HG03025 (cell line): ENCODE data around the gene BEGAIN.

ENCODE experiments used
- ATAC-seq: cut with Tn5 transposase; IDR thresholded peaks from one replicate; pipeline ENCODE4 v1.9.1; 2021; ENCODE audit warnings: mild to moderate bottlenecking, moderate library complexity; ENCODE audit not compliant: unreplicated experiment, low FRiP score

The BEGAIN gene, protein sequence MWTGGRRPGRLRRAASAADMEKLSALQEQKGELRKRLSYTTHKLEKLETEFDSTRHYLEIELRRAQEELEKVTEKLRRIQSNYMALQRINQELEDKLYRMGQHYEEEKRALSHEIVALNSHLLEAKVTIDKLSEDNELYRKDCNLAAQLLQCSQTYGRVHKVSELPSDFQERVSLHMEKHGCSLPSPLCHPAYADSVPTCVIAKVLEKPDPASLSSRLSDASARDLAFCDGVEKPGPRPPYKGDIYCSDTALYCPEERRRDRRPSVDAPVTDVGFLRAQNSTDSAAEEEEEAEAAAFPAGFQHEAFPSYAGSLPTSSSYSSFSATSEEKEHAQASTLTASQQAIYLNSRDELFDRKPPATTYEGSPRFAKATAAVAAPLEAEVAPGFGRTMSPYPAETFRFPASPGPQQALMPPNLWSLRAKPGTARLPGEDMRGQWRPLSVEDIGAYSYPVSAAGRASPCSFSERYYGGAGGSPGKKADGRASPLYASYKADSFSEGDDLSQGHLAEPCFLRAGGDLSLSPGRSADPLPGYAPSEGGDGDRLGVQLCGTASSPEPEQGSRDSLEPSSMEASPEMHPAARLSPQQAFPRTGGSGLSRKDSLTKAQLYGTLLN

DNA sequence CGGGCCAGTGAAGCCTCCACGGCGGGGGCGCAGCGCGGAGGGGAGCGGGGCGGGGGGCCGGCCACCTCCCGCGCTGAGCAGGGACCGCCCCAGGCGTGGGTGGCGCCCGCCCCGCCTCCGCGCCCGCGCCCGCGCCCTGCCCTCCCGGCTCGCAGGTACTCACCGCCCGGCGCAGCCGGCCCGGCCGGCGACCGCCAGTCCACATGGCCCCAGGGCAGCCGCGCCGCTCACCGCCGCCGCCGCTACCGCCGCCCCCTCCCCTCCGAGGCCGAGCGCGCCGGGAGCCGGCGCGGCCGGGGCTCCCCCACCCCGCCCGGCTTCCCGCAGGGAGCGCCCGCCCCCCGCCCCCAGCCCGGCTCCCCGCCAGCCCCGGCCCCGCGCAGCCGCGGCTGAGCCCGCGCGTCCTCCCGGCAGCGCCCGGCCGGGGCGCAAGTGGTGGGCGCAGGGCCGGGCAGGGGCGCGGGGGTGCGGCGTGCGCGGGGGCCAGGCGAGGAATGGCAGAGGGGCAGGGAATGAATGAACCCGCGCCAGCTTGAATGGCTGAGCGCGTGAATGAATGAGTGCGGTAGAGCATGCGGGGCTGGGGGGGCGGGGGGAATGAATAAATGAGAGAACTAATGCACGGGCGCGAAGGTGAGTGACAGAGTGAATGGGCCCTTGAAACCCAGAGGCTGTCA, at the start of gene BEGAIN:
Gene BEGAIN (minus strand): TSS at position 332 of the 677 bp plus-strand sequence. CDS start 127 bp downstream, at position 205.
- ATAC-seq, result no peak

DNA sequence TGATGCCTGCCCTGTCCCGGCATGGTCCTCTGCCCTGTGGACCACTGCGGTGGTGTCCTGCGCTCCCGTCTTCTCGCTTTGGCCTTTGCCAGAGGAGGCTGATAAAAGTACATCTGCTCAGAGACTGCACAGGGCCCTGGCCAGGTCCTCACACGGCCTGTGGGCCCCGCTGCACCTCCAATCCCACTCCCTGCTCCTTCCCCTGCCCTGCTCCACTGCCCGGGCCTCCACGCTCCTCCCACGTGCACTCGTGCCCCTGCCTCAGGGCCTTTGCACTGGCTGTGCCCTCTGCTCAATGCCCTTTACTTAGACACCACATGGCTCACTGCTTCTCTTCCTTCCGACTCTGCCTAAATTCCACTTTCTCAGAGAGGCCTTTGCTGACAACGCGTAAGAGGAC, 49.3 kb upstream of the BEGAIN start:
- no peak for ATAC-seq

DNA sequence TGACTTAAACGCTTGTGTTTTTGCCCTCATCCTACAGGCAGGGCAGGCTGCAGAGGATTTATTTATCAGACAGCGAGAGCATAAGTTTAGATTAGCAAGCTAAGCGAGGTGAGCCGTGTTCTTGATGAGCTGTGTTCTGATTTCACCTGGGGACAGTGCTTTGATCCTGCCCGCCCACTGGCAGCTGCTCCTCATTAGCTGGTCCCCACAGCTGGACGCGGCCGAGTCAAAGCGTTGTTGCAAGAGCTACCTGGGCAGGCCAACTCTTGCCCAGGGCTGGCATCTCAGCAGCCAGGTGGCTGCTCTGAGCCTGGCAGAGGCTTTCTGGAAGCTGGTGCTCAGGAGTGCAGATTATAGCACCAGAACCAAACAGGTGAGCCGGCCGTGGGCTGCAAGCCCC, 46.8 kb upstream of the BEGAIN start:
- ATAC-seq, result no peak

DNA sequence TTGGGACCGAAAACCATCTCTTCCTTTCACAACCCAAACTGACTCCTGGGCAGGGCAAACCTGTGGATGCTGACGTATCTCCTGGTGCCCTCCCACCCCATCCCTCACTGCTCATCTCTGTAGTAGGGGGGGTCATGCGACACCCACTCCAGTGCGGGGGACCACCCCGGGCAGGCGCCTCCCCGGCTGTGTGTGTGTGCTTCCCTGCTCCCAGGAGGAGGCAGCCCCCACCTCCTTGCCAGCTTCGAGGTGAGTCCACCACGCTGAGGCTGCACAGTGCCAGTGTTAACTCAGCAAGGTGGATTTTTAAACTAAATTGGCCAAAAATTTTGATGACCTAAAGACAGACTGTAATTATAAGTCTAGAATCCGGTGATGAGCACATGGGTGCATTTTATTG, 46.2 kb upstream of the BEGAIN start:
- ATAC-seq, result no peak

DNA sequence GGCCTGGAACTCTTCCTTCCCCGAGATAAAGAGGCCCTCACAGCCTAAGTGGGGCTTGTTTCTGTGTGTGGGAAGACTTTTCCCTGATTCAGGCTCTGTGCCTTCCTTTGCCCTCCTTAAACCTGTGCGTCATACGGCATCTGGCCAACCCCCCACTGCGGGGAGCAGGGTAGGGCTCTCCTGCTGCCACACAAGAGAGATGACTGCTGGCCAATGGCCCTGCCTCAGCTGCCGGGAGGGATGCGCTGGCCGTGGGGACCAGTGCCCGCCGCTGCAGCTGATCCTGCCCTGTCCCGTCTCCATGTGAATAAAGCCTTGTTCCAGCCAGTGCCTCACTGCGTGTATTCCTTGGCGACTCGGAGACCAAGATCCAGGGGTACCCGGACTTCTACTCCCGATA, 42.5 kb upstream of the BEGAIN start:
- ATAC-seq, result no peak

DNA sequence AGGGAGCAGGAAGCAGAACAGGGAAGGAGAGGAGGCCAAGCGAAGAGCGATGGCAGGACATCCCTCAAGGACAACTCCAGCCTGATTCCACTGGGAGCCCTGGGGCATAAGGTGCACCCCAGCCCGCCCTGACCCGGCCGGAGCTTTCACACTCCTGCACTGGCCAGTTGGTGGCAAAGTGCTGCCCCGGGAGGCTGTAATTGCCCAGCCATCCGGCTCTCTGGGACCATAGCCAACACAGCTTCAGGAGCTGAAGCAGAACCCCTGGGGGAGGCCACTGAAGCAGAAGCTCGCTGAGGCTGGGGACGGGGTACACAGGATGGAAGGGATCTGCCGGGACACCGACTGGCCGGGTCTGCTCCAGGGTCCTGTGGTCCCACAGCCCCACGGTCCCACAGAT, 41.9 kb upstream of the BEGAIN start:
- no peak for ATAC-seq

DNA sequence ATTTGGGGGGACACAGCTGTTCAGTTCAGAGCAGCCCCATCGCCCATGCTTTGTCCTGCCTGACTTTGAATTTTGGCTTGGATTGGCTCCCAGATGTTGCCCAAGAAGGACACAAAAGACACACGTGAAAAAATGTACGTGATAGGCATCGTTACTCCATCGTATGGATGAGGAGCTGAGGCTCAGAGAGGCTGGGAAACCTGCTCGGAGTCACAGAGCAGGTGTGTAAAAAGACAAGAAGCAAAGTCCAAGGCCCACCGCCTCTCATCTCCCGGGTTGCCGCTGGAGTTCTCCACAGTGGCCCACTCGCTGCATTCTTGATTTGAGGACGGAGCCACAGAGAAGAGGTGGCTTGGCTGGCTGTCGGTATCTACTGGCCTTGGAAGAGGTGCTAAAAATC, 41.0 kb upstream of the BEGAIN start:
- ATAC-seq, result no peak

DNA sequence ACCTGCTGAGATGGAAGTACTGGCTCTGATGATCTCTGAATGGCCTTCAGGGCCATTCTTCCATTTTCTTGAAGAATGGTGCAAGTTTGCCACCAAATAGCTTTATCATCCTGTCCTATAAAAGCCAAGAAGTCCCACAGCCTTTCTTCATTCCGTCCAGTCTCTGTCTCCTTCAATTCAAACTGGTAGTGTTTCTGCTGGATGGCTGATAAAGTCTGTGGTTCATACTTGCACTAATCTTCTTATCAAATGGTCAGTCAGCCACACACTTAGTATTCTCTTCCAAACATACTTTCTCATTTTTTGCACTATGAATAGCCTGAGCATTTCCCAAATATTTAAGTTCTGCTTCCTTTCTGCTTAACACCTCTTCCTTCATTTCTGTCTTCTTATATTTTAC, 39.4 kb upstream of the BEGAIN start:
- no peak for ATAC-seq

DNA sequence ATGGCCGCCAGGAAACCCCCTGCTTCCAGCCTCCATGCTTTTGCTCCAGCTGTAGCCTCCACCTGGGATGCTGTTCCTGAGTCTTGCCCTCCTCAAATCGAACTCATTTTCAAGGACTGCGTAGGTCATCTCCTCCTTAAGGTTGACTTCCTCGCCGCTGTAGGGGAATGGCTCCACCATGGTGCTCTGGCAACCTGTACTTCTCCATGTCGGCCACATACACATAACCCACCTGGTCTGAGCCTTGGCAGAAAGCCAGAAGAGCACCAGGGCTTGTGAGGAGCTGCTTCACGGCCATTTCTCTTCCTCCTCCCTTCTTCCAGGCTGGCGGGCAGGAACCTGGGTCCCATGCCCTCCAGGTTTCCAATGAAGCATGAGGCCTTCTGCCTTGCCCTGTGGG, 36.7 kb upstream of the BEGAIN start:
- ATAC-seq, result no peak

DNA sequence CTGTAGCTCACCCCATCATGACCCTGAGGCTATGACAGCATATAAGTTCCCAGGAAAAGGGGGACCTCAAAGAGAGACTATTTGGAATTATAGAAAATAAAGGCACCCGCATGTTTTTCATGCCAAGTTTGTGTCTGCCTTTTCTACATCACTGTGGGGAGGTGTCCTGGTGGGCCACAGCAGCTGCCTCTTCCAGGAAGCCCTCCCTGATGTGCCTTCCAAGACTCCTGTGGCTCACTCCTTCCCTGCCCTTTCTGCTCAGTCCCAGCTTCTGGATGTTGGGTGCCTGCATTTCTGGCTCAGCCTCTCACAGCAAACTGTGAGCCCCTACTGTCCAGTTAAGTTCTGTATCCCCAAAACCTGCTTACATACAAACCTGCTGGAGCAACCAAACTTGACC, 36.3 kb upstream of the BEGAIN start:
- ATAC-seq, result no peak

DNA sequence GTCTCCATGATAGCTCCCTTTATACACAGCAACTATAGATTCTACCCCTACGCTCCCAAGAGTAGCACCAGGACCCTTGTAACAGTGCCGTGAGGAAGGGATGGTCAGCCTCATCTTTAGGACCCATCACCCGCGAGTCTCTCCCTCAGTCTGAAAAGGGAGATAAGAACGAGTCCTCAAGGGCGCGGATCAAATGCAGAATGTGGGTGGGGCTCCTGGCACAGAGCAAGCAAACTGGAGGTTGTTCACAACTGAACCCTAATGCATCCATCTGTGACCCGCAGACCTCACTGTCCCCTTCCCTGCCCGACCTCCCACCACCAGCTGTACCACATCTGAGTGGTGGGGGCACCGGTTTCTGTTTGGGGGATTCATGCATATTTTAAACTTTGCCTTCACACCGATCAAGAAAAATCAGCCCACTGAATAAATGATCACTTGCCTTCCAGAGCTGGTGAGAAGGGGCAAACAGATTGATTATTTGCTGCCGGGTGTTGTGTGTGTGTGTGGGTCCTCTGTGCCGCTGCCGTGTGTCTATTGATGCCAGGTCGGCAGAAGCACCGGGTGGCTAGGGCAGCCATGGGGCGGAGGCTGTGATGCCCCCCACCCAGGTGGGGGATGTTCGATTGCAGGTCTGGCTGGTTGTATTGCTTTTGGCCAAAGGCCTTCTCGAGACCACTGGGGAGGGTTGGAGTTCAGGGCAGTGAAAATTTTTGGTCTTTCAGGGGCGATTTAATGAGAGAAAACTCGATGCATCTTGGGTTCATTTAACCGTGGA, 35.7 kb upstream of the BEGAIN start:
- no peak for ATAC-seq

DNA sequence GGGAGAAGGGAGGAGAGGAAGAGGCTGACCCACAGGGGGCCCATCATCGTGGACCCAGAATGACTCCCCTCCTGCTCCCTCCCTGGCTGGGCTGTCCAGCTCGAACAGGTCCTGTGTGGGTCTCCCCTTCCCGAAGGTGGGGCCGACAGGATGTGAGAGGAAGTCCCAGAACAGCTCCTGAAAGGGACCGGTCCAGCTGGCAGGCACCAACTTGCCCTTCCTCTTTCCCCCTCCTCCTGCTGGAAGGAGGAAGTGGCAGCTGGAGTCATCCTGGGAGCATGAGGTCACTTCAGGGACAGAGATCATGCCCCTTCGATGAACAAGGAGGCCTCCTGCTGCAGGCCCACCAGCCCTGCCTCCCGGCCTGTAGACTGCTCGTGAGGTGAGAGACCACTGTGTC, 35.0 kb upstream of the BEGAIN start:
- ATAC-seq, result no peak

DNA sequence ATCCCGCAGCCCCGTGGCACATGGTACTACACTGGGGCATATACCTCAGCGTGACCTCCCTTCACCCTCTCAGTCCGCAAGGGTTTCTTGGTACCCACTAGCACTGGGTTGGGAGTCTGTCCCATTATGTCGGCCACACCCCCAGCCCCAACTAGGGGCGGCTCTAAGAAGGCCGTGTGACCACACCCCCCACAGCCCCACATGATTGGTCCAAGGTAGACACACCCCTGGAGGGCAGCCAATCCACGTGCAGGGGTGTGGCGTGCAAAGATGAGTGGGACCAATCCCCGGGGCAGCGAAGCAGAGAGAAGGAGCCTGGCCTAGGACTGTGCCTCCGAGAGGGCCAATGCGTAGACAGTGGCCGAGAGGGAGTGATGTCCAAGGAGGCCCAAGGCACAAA, 34.6 kb upstream of the BEGAIN start:
- ATAC-seq, result no peak

DNA sequence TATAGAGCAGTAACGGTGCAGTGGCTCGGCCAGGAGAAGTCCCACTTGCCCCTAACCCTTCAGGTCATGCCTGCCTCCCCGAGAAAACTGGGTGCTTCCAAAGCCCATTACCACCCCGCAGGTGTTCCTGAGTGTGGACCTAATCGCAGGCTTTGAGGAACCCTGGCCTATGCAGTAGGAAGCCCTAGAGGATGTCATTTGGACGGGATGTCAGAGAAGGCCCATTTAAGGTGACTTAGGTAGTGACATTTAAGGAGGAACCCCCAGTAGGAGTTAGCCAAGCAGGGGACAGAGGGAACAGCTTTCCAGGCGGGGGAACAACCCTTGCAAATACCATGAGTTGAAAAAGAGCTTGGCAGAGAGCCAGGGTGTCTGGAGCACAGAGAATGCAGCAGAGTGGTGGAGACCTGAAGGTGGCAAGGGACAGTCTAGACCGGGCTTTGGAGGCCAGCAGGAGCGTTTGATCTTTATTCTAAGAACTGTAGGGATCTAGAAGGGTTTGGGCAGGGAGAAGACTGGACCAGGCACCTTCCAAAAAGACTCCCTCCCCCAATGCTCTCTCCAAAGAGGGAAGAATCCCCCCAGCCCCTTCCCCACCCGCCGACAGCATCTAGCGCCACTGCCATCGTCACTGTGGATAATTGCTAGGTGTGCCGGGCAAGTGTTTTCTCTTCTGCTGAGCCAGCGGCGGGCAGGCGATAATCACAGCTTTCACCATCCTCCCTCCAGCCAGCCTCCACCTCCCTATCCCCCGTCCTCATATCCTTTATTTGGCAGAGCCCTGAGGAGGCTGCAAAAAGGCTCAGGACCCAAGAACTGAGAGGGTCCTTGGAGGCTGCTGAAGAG, 33.3 kb upstream of the BEGAIN start:
- ATAC-seq, result no peak

DNA sequence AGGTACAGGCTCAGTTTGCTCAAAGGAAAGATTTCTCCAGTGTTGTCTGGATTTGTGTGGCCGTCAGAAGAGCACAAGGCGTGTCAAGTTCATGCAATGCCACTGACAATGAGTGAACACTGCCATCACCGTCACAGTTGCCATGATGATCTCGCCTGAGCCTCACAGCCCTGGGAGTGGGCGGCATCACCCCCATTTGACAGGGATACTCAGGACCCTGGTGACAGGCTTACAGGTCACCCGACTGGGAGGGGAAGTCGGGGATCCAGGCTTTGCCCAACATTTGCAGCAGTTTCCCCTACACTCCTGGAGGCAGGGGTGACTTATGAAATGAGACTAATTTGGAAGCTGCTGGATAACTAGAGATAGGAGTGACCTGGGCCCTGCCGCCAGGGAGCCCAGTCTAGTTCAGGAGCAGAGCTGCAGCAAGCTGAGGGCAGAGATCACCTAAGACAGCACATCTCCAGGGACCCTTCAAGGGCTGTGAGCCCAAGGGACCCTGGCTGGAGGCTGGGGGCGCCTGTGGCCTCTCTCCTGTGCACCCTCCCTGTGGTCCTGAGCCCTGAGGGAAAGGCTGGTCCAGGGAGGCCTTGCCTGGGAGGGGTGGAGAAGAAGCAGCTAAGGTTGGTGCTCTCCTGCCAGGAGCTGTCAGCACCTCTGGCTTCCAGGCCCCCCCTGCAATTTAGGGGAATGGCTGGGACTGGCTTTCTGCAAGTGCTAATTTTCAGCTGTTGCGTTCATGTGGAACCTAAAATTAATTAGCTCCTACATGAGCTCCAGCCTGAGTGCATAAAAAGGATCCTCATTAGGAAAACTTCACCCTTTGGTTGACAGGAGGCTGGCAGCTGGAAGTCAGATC, 32.4 kb upstream of the BEGAIN start:
- no peak for ATAC-seq

DNA sequence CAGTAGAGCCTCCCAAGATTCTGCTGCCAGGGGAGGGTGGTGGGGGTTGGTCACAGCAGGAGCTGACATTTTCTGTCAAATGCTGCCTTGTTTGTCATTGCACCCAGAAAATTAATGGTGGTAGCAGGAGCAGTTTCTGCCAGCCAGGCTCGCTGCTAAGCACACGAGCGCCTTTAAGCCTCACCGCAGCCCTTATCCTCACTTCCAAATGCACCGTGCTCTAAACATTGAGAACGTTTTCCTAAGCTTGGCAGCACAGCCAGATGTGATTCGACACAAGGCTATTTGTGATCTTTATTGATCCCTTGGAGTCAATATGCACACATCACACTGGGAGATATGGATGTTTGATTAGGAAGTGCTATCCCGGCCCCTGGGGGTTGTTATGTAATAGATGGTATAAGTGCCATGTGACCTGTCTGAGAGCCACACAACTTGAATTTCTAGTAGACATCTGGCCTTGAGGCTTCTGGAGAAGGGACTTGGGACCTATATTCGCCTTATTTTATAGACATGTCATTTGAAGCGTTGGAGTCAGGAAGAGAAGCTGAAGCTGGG, 31.6 kb upstream of the BEGAIN start:
- no peak for ATAC-seq

DNA sequence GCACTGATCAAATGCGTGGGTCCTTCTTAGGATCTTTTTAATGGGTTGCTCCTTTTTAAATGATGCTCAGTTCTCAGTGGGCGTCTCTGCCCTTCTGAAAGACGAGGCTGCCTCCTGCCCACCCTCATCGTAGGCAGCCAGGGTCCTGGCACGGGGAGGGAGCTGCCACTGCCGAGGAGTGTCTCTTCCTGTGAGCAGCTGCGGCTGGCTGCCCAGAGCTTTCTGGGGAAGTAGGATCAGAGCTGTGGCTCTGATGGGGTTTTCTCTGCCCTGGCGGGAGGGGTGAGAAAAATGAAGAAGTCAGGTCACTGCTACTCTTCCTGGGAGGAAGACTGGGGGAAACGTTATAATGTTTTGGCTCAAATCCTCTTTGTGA, 31.1 kb upstream of the BEGAIN start:
- ATAC-seq, result no peak

DNA sequence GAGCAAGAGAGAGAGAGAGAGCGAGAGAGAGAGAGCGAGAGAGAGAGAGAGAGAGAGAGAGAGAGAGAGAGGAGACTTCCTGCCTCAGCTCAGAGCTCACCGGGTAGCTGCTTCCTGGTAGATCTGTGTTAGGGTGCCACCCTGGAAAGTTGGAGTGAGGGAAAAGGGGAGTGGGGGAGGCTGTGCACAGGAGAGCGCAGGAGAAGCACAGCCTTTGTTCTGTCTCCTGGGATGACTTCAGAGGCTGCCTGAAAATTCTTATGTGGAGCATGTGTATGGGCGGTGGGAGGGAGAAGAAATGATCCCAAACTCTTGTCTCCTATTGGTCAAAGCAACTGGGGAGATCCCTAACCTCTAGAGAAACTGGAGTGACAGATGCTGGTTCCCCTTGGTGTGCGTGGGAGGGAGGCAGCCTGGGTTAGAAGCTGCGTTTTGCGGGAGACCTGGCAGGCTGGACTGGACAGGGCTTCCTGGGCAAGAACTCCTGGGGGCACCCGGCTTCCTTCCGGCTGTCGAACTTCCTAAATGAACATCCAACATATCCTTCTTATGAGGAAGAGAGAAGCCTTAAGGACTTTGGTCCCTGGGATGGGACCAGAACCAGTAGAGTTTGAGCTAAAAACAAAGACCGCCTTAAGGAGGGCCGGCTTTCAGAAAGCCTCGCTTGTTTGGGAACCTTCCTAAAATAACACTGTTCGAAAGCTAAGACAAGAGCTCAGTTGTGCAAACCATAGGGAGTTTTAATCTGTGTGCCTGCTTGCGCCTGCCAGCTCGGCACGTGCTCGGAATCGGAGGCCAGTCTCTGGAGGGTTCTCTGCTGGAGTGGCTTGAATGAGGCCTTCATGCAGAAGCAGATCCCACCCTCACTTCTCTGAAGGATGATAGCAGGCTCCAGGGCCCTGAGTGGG, 30.4 kb upstream of the BEGAIN start:
- ATAC-seq, result no peak
